NCI-H2081 treated with DMSO at 0.1 percent for 48 hours (cell line): ENCODE measurements around the gene RC3H2.
A peak's percentile ranks its signal among the peaks of the same experiment; 100 is the strongest.
"Not testable (repeated sequence)": the region's sequence is repeated elsewhere in the genome, so short reads cannot be mapped to it uniquely, and the experiment has no call there.

ENCODE experiments used
- DNase-seq: peaks from one replicate; lab custom pipeline; 2025; lab: John Stamatoyannopoulos, UW

The RC3H2 gene

DNA sequence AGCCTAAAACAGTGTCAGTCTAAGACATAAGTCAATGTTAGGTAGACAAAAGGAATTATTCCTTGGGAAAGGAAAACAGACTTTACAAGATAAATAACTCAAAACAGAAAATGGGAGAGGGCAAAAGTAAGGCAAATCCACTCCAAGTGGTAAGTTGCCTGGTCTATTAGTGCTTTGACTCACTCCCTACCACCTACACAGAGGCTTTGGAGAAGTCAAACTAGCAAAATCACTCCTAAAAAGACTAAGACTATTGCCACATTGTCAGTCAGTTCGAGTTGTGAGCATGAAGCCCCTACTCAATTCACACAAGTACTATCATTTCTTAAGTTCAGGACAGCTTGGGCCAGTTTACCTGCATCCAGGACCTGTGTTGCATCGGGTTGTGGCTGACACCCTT is 13.2 kb upstream of the RC3H2 start:
- no peak for DNase-seq

DNA sequence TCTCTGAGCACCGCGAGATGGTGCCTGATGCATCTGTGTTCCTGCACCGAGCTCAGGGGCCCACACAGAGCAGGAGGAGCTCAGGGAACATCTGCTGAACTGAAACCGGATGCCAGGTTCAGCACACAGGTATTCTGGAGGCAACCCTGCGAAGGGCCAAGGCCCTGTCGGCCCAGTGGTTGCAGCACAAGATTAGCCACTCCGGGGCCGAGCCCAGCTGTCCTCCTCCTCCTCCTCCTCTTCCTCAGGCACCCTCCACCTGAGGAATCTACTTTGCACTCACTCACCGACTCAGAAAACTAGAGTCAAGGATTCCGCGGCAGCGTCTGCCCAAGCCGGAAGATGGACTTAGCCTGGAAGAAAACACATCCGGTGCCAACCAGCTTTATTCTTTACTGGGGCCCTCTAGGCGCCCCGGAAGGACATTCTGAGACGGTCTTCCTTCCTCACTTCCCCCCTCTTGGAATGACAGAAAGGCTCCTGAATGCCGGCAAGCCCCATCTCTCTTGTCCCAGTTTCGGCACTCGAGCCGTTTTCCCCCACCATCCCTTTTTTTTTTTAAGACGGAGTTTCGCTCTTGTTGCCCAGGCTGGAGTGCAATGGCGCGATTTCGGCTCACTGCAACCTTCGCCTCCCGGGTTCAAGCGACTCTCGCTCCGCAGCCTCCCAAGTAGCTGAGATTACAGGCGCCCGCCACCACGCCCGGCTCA is 8.0 kb upstream of the RC3H2 start, which contains the start of gene ZBTB6:
Gene ZBTB6 (minus strand): TSS at position 360 of the 710 bp plus-strand sequence. CDS start 1,251 bp downstream, outside the sequence.
- peak; percentile 51 for DNase-seq

DNA sequence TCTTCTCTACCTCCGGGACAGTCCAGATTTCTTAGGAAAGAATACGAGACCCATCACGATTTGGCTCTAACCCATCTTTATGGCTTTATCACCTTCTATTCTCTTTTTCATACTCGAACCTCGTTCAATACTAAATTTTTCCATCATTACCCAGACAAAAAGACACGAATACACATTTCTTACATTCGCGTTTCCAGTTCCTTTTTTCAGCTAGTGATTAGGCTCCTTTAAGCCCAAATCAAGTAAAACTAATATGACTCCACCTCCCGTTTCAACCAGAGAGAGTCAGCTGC is 7.5 kb upstream of the RC3H2 start:
- no peak for DNase-seq

DNA sequence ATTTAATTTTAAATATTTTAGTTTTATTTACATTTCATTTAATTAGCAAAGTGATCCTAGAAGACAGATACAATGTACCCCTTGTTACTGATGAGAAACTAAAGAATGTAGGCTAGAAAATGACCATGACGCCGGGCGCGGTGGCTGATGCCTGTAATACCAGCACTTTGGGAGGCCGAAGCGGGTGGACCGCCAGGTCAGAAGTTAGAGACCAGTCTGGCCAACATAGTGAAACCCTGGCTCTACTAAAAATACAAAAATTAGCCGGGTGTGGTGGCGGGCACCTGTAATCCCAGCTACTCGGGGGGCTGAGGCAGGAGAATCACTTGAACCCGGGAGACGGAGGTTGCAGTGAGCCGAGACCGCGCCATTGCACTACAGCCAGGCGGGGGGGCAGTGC is 963 bp upstream of the RC3H2 start:
- DNase-seq, result not testable (repeated sequence)

DNA sequence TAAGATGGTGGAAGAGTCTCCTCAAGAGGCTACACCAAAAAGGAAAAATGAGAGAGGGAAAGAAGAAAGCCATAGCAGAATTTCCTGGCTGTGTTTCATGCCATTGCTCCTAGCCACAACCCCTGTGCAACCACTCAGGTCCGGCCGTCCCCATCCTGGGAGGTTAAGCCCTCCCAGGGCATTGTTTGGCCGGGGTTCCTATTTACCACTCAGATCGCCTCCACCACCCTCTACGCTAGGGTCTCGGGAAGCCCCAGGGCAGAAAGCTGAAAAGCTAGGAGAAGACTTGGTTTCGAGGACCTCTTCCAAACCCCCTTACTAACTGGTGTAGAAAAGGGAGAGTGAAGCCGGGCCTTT is 715 bp downstream of the RC3H2 start:
- no peak for DNase-seq

DNA sequence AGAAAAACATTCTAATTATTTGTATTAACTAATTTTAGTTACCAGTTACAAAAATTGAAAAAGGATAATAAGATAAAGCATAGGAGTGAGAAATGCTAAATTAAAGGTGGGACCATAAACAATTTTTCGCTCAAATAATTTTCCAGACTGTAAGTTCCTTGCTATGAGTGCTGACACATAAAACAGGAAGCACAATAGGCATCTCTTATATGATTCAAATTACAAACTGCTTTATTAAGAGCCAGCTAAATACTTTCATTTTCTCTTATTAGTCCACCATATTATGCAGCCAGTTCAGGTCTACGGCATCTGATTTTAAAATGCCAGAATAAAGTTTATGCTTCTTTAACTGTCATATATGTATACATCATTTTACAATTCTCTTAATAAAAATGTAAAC is 4.4 kb downstream of the RC3H2 start:
- DNase-seq, result no peak

DNA sequence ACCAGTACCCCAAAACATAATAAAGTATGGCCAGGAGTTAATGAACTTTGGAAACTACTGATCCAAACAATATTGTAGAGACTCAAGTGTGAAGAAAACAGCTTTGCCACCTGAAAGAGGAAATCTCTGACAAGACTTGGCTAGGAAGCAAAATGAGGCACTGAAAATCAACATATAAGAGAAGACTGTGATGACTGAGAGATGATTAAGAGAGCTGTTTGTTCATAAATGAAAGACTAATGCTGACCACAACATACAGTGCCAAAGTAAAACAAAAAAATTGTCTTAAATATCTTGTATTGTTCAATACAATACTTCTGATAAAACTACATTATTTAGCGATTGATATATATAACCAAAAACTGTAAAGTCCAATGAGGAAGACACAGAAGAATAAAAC is 7.2 kb downstream of the RC3H2 start:
- no peak for DNase-seq

DNA sequence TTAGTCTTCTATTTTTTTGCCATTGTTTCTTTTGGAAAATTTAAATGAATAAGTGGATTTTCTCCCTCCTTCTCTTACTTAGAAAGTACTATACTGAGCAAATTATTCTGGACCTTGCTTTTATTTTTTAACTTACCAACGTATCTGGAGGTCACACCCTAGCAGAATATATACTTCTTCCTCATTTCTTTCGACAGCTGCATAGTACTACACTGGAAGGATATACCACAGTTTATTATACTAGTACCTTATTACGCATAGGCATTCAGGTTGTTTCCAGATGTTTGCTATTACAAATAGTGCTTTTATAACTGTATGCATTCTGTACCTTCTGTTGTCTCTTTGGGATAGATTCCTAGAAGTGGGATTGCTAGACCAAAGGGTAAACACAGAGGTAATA is 16.7 kb downstream of the RC3H2 start:
- DNase-seq, result no peak

DNA sequence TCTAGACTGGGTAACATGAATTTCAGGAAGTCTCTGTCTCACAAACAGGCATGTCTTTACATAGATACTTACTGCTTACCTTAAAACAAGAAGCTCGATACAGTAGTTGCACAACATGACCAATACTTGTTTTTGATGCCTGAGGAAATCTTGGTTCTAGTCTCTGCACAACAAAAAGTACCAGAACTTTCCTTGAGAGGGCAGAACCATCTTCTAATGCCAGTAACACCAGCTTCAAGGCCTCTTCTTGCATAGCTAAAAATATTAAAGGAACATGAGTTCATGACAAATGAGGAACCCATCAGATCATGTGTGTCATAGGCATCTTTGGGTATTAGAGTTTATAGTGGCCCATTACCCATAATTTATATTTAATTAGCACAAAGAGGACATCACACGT is 22.0 kb downstream of the RC3H2 start:
- no peak for DNase-seq

DNA sequence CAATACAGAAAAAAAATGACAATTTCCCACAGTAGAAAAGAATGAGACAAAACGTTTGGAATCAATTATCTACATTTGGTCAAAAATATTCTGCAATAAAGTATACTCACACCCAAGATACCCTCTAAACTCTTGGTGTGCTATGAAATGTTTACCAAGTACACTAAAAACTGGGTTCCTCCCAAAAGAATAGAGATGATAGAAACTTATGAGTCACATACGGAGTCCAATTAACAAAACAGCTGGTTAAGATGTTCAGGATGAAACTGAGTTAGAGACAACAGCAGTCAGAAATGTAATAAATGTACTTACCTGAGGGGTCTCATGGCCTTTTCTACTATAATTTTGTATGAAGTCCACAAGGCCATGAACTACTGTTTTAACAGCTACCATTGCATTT is 25.7 kb downstream of the RC3H2 start:
- DNase-seq, result no peak

DNA sequence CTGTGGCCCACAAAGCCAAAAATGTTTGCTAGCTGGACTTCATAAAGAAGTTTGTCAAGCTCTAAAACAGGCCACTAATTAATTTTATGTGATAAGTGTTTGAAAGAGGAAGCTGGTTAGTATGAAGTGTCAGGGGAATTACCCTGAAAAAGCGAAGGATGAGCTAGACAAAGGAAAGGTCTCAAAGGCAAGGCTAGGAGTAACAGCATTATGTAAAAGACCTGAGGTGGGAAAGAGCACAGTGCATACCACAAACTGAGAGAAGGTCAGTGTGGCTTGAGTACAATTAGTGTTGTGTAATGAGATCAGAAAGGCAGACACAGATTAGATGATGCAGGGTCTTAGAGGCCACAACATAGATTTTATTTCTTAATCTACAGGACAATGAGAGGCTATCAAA is 29.6 kb downstream of the RC3H2 start:
- no peak for DNase-seq

DNA sequence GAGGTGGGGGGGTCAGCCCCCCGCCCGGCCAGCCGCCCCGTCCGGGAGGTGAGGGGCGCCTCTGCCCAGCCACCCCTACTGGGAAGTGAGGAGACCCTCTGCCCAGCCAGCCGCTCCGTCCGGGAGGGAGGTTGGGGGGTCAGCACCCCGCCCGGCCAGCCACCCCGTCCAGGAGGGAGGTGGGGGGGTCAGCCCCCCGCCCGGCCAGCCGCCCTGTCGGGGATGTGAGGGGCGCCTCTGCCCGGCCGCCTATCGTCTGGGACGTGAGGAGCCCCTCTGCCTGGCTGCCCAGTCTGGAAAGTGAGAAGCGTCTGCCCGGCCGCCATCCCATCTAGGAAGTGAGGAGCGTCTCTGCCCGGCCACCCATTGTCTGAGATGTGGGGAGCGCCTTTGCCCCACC is 37.9 kb downstream of the RC3H2 start:
- DNase-seq, result not testable (repeated sequence)

DNA sequence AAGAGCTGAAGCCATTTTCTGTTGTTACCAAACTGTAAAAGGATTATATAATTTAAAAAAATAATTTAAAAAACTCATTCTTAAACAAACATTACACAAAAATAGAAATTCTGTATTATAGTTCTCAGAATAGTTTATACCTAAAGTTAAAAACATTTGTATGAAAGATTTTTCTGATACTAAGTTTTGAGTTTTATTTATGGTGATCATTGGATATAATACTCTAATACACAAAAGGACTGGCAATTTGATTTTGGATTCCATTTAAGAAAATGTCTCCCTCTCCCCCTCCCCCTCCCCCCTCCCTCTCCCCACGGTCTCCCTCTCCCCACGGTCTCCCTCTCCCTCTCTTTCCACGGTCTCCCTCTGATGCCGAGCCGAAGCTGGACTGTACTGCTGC is 39.1 kb downstream of the RC3H2 start:
- no peak for DNase-seq

DNA sequence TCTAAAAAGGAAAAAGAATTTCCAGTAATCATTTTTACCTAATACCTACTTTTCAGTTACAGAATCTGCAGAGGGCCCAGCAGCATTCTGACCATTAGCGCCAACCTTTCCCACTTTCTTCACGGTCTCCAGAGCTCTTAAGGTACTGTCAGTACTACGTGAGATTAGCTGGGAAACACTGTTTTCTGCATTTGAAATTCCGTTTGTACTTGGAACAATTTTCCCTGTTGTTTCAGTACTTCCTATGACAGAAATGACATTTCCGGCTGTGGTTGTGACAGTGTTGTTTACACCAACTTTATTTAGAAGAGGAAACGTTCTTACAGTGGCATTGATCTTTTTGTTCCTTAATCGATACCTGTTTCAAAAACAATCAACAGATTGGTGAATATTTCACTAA is 39.9 kb downstream of the RC3H2 start:
- no peak for DNase-seq

DNA sequence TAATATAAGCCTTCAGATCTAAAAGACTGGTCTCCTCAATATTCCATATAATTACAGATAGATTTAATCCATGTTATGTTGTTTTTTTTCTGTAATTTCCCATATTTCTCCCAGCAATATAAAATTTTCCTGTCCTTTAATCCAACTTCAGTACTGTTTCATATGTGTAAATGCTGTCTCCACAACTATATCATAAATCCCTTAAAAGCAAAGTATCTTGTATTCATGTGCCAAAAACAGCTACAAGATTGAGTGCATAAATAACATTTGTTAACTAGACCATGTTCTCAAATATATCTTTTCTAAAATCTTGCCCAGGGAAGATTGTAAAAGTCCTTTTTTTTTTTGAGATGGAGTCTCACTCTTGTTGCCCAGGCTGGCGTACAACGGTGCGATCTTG is 41.8 kb downstream of the RC3H2 start:
- no peak for DNase-seq

DNA sequence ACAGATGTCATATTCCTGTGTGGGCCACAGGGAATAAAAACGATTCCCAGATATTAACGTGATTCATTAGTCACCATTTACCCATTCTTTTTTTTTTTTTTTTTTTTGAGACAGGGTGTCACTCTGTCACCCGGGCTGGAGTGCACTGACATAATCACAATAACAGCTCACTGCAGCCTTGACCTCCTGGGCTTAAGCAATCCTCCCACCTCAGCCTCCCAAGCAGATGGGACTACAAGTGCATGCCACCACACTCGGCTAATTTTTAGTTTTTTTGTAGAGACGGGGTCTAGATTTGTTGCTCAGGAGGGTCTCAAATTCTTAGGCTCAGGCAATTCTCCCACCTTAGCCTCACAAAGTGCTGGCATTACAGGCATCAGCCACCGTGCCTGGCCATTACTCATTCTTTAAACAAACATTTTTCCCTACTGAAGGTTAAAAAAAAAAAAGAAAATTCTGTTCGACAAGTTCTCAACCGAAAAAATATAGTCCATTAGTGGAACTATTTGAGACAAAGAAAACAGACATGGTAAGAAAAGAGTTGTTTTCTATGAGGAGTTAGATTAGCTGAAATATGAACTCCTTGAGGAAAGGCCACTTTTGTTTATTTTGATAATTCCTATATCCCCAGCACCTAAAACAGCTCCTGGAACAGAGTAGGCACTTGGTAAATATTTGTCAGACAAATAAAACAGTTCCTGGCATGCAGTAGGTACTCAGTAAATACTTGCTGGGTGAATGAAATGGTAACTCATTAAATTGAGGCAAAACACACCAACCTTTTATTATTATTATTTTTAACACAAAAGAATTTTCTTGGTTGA is 44.6 kb downstream of the RC3H2 start:
- DNase-seq, result no peak

DNA sequence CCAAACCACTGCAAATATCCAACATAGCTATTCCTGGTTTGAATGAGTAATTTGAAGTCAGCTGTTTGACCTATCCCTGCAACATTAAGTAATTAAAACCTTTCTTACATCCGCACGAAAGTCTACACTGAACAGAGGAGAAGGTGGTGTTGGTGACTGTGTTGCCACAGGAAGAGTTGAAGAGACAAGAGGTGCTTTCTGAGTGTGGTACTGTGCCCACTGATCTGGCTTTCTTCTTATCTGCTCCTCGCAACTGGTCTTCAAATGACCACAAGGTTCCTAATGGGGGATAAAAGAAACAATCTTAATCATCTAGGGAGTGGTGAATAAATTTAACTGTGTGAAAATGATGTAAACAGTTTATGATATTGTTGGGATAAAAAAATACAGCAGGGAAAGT is 47.3 kb downstream of the RC3H2 start:
- no peak for DNase-seq

DNA sequence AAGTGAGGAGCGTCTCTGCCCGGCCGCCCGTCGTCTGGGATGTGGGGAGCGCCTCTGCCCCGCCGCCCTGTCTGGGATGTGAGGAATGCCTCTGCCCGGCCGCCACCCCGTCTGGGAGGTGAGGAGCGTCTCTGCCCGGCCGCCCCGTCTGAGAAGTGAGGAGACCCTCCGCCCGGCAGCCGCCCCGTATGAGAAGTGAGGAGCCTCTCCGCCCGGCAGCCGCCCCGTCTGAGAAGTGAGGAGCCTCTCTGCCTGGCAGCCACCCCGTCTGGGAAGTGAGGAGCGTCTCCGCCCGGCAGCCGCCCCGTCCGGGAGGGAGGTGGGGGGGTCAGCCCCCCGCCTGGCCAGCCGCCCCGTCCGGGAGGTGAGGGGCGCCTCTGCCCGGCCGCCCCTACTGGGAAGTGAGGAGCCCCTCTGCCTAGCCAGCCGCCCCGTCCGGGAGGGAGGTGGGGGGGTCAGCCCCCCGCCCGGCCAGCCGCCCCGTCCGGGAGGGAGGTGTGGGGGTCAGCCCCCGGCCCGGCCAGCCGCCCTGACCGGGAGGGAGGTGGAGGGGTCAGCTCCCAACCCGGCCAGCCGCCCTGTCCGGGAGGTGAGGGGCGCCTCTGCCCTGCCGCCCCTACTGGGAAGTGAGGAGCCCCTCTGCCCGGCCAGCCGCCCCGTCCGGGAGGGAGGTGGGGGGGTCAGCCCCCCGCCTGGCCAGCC is 52.9 kb downstream of the RC3H2 start:
- not testable (repeated sequence) for DNase-seq

DNA sequence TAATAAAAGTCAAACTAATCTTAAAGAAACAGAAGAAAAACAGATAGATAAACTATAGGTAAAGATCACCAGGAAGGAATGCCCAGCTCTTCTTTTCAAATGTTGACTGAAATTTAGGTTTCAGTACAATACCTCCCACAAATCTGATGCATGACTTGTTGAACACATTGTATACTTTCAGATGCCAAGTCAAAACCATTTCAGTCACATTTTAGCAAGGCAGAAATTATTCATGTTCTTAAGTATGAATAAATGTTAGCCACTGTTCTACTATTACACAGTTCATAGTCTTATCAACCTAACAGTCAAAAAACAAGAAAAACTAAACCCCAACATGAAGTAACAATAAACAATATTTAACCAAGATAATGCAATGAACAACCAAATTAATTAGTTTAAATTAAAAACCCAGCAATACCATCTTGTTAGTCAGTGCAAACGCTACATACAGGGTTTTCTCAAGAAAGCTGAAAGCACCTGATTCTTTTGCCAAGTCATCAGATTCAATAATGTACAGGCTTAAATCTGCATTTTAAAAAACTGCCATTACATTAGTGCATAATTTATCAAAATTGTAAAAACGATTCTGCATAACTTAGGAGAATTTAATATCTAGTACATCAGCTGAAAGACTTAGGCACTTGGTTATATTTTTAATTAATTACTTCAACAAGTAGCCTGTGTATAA is 56.8 kb downstream of the RC3H2 start:
- DNase-seq, result no peak

DNA sequence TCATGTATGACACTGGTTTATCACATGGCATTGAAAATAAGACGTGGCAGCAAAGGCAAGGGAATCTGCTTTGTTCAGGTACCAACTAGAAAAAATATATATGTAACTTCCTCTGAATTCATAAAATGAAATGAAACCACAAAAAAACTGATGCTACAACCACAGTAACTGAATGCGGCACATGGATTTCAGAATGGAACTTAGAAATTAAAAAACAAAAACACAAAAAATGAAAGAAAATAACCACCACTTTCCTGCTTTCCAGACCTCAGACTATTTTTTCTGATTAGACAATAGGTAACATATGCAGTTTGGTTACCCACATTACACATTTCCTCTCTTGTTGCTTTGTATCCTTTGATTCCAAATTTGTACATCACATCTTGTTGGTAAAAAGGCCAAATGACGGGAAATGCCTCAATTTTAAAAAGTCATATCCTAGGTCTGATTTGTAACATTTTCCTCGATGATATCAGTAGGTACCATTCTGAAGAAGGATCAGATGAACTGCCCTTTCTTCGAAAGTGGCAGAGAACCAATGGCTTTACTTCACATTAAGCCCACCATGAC is 58.7 kb downstream of the RC3H2 start:
- DNase-seq, result no peak

DNA sequence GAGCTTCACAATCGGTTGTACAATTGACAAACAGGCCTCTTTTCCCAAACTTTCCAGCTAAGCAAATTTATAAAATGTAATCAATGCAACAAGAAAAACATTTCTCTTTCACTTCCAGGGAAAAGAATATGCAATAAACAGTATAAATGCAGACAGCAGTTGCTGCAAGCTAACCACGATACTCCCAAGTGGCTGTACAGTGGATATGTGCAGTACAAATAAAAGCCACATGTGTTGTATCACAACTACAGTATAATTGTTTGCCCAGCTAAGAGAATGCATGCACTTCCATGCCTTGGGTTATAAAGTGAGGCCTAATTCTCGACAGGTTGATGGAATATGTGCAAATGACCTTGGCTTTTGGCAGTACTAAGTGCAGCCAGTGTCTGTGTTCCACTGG is 60.0 kb downstream of the RC3H2 start:
- DNase-seq, result no peak

DNA sequence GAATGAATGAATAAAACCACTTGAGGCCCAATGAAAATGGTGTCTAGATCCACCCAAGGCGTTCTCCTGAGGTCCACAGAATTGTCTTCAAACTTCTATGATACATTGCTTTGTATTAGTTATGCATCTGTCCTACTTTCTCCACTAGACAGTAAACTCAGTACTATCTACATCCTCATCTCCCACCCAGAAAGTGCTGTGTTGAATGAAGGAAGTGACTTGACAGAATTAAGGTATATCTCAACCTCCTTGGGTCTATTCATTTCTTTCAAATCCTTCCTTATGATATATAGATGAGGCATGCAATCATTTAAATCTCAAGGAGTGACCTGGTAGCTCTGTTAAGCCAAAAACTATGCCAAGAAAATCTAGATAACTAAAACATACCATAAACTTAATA is 61.0 kb downstream of the RC3H2 start:
- no peak for DNase-seq
